AG09319 (cell line): ENCODE measurements around the gene MCF2L.
"Not testable (repeated sequence)": the region's sequence is repeated elsewhere in the genome, so short reads cannot be mapped to it uniquely, and the experiment has no call there.

Source experiments
- DNase-seq: peaks from one replicate; pipeline ENCODE4 v3.0.0-alpha.2; 2010; ENCODE audit warnings: low read depth; ENCODE audit errors: extremely low read depth
- TF ChIP-seq, protein P1 (sequence below): IDR thresholded peaks from 2 replicates; pipeline ENCODE4 v1.5.1; 2011; ENCODE audit warnings: low read depth, mild to moderate bottlenecking, inconsistent platforms, low read length, moderate library complexity

The MCF2L gene

DNA sequence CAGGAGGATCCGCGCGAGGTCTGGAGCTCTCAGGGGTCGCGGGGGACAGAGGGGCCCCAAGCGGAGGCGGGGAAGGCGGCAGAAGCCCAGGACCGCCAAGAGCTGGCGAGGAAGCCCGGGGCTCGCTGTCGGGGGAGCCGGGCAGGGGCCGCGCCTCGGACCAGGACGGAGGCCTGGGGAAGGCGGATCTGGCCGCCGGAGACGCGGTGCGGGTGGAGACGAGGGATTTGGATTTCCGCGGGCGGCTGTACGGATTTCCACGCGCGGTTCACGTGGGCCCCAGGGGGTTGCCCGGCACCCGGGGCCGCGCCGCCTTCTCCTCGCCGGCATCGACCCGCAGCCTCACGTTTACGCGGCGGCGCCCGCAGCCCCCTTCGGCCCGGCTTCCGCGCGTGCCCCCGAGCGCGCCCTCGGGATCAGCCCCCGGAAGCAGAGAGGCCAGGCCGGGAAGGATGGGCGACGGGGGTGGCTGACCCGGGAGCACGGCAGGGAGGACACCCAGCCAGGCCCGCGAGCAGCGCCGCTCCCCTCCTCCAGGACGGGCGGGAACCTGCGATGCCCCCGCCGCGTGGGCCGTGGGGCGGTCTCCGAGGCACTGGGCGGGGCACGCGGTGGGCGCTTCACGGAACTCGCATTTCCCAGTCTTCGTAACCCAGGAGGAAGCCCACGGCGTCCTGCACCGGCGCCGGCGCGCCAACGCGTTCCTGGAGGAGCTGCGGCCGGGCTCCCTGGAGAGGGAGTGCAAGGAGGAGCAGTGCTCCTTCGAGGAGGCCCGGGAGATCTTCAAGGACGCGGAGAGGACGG lies 141.2 kb downstream of the MCF2L start:
- TF ChIP-seq, protein P1, sequence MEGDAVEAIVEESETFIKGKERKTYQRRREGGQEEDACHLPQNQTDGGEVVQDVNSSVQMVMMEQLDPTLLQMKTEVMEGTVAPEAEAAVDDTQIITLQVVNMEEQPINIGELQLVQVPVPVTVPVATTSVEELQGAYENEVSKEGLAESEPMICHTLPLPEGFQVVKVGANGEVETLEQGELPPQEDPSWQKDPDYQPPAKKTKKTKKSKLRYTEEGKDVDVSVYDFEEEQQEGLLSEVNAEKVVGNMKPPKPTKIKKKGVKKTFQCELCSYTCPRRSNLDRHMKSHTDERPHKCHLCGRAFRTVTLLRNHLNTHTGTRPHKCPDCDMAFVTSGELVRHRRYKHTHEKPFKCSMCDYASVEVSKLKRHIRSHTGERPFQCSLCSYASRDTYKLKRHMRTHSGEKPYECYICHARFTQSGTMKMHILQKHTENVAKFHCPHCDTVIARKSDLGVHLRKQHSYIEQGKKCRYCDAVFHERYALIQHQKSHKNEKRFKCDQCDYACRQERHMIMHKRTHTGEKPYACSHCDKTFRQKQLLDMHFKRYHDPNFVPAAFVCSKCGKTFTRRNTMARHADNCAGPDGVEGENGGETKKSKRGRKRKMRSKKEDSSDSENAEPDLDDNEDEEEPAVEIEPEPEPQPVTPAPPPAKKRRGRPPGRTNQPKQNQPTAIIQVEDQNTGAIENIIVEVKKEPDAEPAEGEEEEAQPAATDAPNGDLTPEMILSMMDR, result no peak
- DNase-seq, result no peak

DNA sequence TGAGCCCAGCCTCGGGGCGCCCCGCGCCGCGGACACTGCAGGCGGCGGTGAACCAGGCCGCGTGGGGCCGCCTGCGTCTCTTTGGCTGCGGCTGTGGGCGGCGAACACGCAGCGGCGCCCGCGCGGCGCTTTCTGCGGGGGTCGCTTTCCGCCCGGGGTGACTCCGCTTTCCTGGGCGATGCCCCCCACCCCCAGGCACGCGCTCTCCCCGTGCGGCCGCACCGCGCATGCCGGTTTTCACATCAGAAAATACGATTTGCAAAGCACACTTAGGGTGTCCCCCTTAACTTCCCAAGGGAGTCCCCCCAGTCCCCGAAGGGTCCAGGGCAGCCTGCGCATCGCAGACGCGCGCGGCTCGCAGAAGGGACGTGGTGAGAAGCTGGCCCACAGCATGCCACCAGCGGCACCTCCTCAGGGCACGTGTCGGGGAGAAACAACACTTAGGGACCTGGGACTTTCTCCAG lies 141.9 kb downstream of the MCF2L start:
- DNase-seq, result no peak
- TF ChIP-seq, protein P1, result no peak

DNA sequence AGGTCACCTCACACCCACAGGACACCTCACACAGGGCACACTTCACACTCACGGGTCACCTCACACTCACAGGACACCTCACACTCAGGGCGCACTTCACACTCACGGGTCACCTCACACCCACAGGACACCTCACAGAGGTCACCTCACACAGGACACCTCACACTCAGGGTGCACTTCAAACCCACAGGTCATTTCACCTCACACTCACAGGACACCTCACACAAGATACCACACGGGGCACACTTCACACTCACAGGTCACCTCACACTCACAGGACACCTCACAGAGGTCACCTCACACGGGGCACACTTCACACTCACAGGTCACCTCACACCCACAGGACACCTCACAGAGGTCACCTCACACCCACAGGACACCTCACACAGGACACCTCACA lies 142.8 kb downstream of the MCF2L start:
- DNase-seq, result not testable (repeated sequence)

DNA sequence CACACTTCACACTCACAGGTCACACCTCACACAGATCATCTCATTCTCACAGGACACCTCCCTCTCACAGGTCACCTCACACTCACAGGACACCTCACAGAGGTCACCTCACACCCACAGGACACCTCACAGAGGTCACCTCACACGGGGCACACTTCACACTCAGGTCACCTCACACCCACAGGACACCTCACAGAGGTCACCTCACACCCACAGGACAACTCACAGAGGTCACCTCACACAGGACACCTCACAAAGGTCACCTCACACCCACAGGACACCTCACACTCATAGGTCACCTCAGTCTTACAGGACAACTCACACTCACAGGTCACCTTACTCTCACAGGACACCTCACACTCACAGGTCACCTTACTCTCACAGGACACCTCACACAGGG lies 143.5 kb downstream of the MCF2L start:
- not testable (repeated sequence) for DNase-seq

DNA sequence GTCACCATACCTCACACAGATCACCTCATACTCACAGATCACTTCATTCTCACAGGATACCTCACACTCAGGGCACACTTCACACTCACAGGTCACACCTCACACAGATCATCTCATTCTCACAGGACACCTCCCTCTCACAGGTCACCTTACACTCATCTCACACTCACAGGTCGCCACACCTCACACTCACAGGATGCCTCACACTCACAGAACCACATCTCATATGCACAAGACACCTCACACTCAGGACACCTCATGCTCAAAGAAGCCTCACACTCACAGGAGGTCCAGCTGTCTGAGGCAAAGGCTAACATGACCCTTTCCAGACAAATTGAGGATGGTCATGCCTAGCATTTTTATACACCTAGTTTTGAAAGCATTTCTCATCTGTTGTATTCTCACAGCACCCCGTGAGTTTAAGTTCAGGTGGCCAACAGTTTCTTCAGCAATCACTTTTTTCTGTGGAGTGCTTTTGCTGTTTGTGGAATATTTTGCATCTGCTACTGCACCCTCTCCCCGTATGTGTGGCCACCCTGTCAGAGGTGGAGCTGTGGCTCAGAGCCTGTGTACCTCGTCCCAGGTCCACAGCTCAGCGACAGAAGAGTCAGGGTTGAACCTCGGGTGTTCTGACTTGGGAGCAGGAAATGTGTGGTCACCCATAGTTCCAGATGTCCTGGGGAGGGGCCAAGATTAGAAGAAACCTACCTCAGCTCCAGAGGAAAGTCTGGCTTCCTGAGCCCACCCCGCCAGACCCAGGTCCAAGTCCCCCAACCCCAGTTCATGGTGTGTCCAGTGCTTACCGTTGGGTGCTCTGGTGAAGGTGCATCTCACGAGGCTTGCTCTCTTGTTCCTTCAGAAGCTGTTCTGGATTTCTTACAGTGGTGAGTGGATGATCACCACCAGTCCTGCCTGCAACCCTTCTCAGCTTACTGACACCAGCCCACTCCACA lies 144.2 kb downstream of the MCF2L start:
- no peak for DNase-seq

DNA sequence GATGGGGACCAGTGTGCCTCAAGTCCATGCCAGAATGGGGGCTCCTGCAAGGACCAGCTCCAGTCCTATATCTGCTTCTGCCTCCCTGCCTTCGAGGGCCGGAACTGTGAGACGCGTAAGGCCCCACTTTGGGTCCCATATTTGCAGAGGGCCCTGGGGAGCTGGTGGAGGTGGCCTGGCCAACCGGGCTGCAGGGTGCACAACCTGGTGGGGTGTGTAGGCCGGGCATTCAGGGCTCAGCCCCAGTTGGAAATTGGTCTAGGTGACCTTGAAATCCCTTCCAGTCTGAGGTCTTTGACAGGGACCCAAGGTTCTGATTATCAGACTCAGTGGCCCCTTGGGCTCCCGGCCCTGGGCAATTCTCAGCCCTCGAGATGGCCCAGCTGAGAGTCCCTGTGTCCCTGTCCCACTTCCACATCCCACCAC lies 144.8 kb downstream of the MCF2L start:
- no peak for DNase-seq
- TF ChIP-seq, protein P1, result no peak

More for the DNA sequence above, 144.2 kb downstream of the MCF2L start:
- TF ChIP-seq, protein P1, result no peak

DNA sequence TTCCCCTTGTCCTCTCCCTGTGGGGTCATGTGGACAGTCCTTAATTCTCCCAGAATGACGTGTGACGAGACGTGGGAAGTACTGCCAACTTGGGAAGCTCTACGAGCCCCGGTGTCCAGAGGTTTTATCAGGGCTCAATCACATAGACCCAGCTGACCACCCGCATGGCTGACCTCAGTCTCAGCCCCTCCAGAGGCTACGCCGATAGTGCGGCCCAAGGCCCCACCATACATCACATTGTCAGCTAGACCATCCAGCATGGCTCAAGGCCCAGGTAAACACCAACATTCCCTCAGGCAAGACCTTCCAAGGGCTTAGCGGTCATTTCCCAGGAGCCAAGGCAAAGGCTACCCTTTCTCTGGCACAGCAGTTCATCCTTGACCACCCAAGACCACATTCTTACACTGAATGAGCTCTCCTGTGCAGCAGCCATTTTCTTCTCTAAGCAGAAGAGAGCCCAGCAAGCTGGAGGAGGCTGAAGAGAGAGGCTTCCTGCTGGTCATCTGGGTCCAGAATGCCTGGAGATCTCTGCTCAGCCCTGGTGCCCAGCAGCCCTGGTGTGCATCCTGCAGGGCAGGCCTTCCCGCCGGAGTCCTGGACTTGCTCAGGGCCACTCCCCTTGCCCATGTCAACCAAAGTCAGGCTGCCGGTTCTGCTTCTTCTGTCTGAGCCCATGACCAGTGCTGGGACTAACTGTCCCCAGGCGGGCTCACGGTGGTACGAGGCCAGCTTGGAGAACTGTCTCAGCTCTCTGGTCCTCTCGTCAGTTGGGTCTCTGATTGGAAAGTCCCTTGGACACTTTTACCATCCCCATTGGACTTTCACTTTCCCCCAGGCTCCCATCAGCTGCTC lies 145.7 kb downstream of the MCF2L start:
- TF ChIP-seq, protein P1, result no peak
- DNase-seq, result no peak
